Panc1 (cell line): ENCODE measurements around the gene SHISAL1.

ENCODE experiments used
- CTCF ChIP-seq: fragments of 450-650 bp; IDR thresholded peaks from 2 replicates; pipeline ENCODE4 v1.5.1; 2017; ENCODE audit warnings: mild to moderate bottlenecking
- POLR2AphosphoS5 ChIP-seq: IDR thresholded peaks from 2 replicates; pipeline ENCODE4 v1.6.1; 2012; ENCODE audit warnings: mild to moderate bottlenecking, low read depth, low read length, moderate library complexity
- SIN3A ChIP-seq: IDR thresholded peaks from 2 replicates; pipeline ENCODE4 v1.6.1; 2012; ENCODE audit warnings: low read depth, mild to moderate bottlenecking, low read length, moderate library complexity, borderline replicate concordance; ENCODE audit not compliant: insufficient read depth
- TCF7L2 ChIP-seq: IDR thresholded peaks from 2 replicates; pipeline ENCODE4 v1.6.1; 2011; ENCODE audit warnings: mild to moderate bottlenecking, low read depth, low read length, inconsistent platforms
- TF ChIP-seq, protein P1 (sequence below), 2 experiments: IDR thresholded peaks; 2 replicates each; pipeline ENCODE4 v1.6.1; 2011 to 2012; ENCODE audit warnings: low read depth in 2 of 2, control low read depth in 1 of 2, low read length in 1 of 2, mild to moderate bottlenecking in 1 of 2, moderate library complexity in 1 of 2; ENCODE audit not compliant: insufficient read depth in 1 of 2

DNA sequence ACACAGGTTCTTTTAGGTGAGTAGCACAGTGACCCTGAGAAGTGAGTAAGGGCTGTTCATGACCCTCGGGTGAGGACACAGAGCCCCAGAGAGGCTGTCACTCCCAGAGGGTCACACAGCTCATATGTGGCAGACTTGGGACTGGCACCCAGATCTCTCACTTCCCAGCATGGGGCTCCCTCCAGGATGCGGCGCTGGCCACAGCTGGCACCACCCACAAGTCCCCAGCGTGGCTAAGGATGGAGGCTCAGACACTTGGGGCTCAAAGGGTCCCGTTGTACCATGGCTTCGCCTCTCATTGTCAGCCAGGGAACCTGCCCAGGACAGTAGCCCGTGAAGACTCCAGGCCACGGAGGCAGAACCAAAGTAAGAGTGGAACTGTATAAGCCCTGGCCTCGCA is 6.0 kb upstream of the SHISAL1 start:
- no peak for TF ChIP-seq CTCF
- TF ChIP-seq, protein P1, sequence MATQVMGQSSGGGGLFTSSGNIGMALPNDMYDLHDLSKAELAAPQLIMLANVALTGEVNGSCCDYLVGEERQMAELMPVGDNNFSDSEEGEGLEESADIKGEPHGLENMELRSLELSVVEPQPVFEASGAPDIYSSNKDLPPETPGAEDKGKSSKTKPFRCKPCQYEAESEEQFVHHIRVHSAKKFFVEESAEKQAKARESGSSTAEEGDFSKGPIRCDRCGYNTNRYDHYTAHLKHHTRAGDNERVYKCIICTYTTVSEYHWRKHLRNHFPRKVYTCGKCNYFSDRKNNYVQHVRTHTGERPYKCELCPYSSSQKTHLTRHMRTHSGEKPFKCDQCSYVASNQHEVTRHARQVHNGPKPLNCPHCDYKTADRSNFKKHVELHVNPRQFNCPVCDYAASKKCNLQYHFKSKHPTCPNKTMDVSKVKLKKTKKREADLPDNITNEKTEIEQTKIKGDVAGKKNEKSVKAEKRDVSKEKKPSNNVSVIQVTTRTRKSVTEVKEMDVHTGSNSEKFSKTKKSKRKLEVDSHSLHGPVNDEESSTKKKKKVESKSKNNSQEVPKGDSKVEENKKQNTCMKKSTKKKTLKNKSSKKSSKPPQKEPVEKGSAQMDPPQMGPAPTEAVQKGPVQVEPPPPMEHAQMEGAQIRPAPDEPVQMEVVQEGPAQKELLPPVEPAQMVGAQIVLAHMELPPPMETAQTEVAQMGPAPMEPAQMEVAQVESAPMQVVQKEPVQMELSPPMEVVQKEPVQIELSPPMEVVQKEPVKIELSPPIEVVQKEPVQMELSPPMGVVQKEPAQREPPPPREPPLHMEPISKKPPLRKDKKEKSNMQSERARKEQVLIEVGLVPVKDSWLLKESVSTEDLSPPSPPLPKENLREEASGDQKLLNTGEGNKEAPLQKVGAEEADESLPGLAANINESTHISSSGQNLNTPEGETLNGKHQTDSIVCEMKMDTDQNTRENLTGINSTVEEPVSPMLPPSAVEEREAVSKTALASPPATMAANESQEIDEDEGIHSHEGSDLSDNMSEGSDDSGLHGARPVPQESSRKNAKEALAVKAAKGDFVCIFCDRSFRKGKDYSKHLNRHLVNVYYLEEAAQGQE (IDR thresholded peaks at IDR 0.05; ENCODE audit: insufficient read depth in 1 of 2, low read depth in 2 of 2, low read length in 1 of 2) = no peak
- TF ChIP-seq POLR2AphosphoS5 = no peak
- TF ChIP-seq TCF7L2 = no peak
- TF ChIP-seq SIN3A = no peak
